Ureter (tissue), 1 donor: ENCODE data around the gene SPINK5. TPM values are rescaled to one million over a fixed set of nuclear protein-coding genes. Genes with fewer than 3 reads are reported as not detected.

Experiments used
- DNase-seq: peaks from one replicate; pipeline ENCODE4 v3.0.0-alpha.2; 2020; ENCODE audit warnings: low spot score
- total RNA-seq: library from RNA; stranded (reverse); gene quantifications from one replicate; pipeline ENCODE4 v1.2.4, GENCODE V29; 2023
- donor health status: DM: yes; HTN: yes; CAD: no.

Gene SPINK5
- total RNA-seq, 1 donor from 2014 or later = 3.2 TPM

DNA sequence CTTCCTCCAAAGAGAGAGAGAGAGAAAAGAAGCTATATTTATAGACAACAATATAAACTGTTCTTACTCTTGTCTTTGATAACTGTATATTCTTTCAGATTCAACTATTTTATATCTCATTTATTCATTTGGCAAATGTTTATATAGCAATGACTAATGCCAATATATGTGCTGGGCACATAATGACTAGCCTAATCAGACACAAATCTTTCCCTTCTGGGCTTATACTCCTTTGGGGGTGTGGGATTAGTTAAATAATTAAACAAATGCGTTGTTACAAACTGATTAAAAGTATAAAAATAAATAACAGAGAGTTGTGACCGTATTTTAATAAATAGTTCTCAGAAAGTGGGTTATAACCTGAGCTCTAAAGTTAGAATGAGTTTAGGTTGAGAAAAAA lies 108.6 kb downstream of the SPINK5 start:
- DNase-seq = no peak

DNA sequence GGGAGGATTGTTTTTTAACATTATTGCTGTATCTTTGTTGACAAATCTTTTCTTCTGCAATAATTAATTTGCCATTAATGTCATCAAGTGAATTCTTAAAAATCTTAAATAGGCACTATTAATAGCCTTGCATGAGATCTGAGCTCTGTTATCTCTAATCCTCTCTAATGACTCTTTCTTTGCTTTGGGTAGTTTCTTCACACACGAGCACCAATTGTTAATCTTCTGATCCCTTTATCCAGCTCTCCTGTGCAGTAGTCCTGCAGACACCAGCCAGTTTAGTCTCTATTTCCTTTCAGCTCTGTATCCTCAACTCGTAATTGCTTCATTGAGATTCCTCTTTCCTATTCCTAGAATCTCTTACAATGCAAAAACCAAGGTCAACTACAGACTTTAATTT lies 112.7 kb downstream of the SPINK5 start:
- DNase-seq = no peak

DNA sequence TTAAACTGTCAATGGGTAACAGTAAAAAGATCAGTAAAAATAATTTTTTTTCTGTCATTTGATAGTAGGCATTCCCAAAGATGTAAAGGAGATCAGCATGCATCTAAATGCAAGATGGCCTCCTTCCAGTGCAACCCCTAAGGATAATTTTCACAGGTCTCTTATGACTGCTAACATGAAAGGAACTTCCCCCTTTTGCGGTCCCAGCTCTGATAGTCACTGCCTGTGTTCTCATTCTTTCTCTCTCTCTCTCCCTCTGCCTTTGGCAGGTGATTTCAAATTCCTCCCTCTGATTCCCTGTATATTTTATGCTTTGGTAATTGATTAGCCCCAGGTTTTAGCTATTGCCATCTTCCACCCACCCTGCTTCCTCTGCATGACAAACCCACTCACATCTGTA lies 113.4 kb downstream of the SPINK5 start:
- no peak for DNase-seq

DNA sequence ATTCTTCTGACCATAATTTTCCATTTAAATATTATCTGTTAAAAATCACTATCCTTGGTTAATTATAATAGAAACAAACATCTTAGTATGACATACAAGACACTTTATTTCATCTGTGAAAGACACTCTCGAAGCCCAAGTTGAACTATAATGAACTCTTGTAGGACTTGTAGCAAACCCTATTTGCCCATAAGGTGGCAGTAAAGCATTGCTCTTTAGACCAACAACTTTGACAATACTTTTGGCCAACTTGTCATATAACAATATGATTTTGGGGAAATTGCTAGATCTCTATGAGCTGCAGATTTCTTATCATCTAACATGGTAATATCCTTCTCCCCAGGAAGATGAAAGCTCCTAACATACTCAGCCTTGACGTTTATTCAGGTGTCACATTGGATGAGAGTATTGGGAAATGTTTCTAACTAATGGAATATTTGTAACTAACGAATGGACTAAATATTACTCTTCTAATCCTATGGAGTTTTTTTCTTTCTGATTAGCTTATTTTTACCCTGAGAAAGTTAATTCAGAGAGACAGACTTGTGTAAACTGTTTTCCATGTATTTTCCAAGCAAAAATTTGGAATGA lies 115.5 kb downstream of the SPINK5 start:
- DNase-seq = no peak

DNA sequence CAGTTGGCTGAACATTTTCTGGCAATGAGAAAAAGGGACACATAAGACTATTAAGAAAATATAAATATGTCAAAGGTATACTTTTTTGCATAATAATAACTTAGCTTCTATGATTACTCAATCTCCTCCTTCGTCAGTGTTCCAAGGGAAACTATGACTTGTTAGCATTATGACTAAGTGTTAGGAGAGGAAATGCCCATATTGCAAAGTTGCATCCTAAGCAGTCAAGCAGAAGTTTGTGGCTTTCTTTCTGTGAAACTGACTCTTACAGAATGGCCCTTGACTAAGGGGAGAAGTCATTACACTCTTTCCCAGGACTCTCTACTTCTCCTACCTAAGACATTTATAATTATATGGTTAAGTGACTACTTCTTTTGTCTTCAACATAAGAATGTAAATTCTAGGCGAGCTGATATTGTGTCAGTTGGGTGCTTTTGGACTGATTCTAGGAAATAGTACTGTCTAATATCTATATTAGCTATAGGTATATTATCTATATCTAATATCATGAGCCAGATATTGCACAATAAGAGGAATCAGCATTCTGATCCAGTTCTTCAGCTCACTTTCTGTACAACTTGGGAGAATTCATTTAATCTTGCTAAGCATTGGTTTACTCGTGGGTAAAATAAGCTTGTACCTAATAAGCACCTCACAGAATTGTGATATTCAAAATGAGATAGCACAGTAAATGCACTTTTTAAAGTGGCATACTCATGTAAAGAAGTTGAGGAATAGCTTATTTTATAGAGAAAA lies 122.6 kb downstream of the SPINK5 start:
- DNase-seq = no peak

Other genes with a start within 250 kb of the SPINK5 start
- gene SPINK1, start 232.3 kb upstream of the SPINK5 start, total RNA-seq = 4,017 TPM
- gene SCGB3A2, start 185.3 kb upstream of the SPINK5 start, total RNA-seq = not detected
- not detected for gene C5orf46, start 157.4 kb upstream of the SPINK5 start, total RNA-seq
- gene SPINK14, start 104.6 kb downstream of the SPINK5 start, total RNA-seq = not detected
- not detected for gene SPINK6, start 139.1 kb downstream of the SPINK5 start, total RNA-seq
- gene MARCOL, start 174.5 kb downstream of the SPINK5 start, total RNA-seq = not detected
- not detected for gene SPINK13, start 204.8 kb downstream of the SPINK5 start, total RNA-seq
- not detected for gene SPINK7, start 248.4 kb downstream of the SPINK5 start, total RNA-seq